GM23248 (cell line): ENCODE data around the gene ZNF836. TPM values are rescaled to one million over a fixed set of nuclear protein-coding genes. Genes with fewer than 3 reads are reported as not detected.
A peak's percentile ranks its signal among the peaks of the same experiment; 100 is the strongest.
"Not testable (repeated sequence)": the region's sequence is repeated elsewhere in the genome, so short reads cannot be mapped to it uniquely, and the experiment has no call there.

ENCODE experiments used
- DNase-seq: peaks from one replicate; pipeline ENCODE4 v3.0.0-alpha.2; 2015
- H2AFZ ChIP-seq: fragments of 200-600 bp; sonication (generic); 2 replicates; pipeline ENCODE4 v1.6.1; 2016; ENCODE audit warnings: antibody characterized with exemption
- H3F3A ChIP-seq: fragments of 200-600 bp; sonication (generic); 2 replicates; pipeline ENCODE4 v1.6.1; 2016; ENCODE audit warnings: mild to moderate bottlenecking, antibody characterized with exemption, mixed run types; ENCODE audit not compliant: insufficient read depth
- H3K27ac ChIP-seq: fragments of 200-600 bp; sonication (generic); 2 replicates; pipeline ENCODE4 v1.5.1; 2016; ENCODE audit warnings: mild to moderate bottlenecking
- H3K27me3 ChIP-seq: fragments of 200-600 bp; sonication (generic); replicated peaks from 2 replicates; pipeline ENCODE4 v1.6.1; 2016; ENCODE audit warnings: mild to moderate bottlenecking; ENCODE audit not compliant: insufficient read depth
- H3K36me3 ChIP-seq: fragments of 200-600 bp; sonication (generic); 2 replicates; pipeline ENCODE4 v1.6.1; 2016; ENCODE audit warnings: low read depth, mild to moderate bottlenecking
- H3K4me1 ChIP-seq: fragments of 200-600 bp; sonication (generic); 2 replicates; pipeline ENCODE4 v1.6.1; 2016; ENCODE audit warnings: mild to moderate bottlenecking; ENCODE audit not compliant: insufficient read depth
- H3K4me2 ChIP-seq: fragments of 200-600 bp; sonication (generic); one replicate; pipeline ENCODE4 v1.6.1; 2016; ENCODE audit warnings: mild to moderate bottlenecking; ENCODE audit not compliant: unreplicated experiment
- H3K4me3 ChIP-seq: fragments of 200-600 bp; sonication (generic); 2 replicates; pipeline ENCODE4 v1.5.1; 2016; ENCODE audit warnings: mild to moderate bottlenecking
- H3K79me2 ChIP-seq: fragments of 200-600 bp; sonication (generic); 2 replicates; pipeline ENCODE4 v1.6.1; 2016; ENCODE audit warnings: mild to moderate bottlenecking; ENCODE audit not compliant: insufficient read depth
- H3K9ac ChIP-seq: fragments of 200-600 bp; sonication (generic); 2 replicates; pipeline ENCODE4 v1.6.1; 2016; ENCODE audit warnings: mild to moderate bottlenecking
- H3K9me2 ChIP-seq: fragments of 200-600 bp; sonication (generic); 2 replicates; pipeline ENCODE4 v1.6.1; 2016; ENCODE audit warnings: mixed run types, mild to moderate bottlenecking, moderate library complexity; ENCODE audit not compliant: insufficient read depth
- H3K9me3 ChIP-seq: fragments of 200-600 bp; sonication (generic); one replicate; pipeline ENCODE4 v1.6.1; 2017; ENCODE audit warnings: low read depth
- H4K20me1 ChIP-seq: fragments of 200-600 bp; sonication (generic); 2 replicates; pipeline ENCODE4 v1.6.0; 2016; ENCODE audit not compliant: insufficient read depth
- EZH2 ChIP-seq: fragments of 200-600 bp; sonication (generic); IDR thresholded peaks from 2 replicates; pipeline ENCODE4 v1.6.1; 2018; ENCODE audit warnings: antibody characterized with exemption, mild to moderate bottlenecking; ENCODE audit not compliant: insufficient read depth, poor library complexity, severe bottlenecking
- EZH2phosphoT487 ChIP-seq: fragments of 200-600 bp; sonication (generic); IDR thresholded peaks from 2 replicates; pipeline ENCODE4 v1.6.1; 2018; ENCODE audit warnings: antibody characterized with exemption, moderate library complexity, mild to moderate bottlenecking, low read depth; ENCODE audit not compliant: insufficient read depth
- WGBS, 2 experiments: methylation state at CpG; one replicate each; pipeline ENCODE4 v1.1.6; 2015 to 2017; ENCODE audit warnings: low lambda C conversion rate in 2 of 2, low coverage in 1 of 2; ENCODE audit errors: missing lambda C conversion rate in 2 of 2; 5-methylcytosine and 5-hydroxymethylcytosine counted together
- in situ Hi-C: fragments of 300-500 bp; cut with MboI; formaldehyde crosslinking; loops from 2 replicates; pipeline ENCODE4 v1.15.0; 2020
- polyA plus RNA-seq: library from polyadenylated mRNA; unstranded; fragments of >200 nt; fragmentation: Nextera tagmentation; extraction: Ambion mirVana; gene quantifications from 2 replicates; pipeline ENCODE4 v1.2.1, GENCODE V29; 2016
- total RNA-seq: library from RNA; depleted of rRNA; stranded (reverse); fragments of >200 nt; shearing (Covaris generic); gene quantifications from 2 replicates; pipeline ENCODE4 v1.2.3, GENCODE V29; 2014

ZNF836 gene
- total and polyA plus RNA-seq, 2 experiments from 2014 or later: 3.3 to 11.7 TPM

DNA sequence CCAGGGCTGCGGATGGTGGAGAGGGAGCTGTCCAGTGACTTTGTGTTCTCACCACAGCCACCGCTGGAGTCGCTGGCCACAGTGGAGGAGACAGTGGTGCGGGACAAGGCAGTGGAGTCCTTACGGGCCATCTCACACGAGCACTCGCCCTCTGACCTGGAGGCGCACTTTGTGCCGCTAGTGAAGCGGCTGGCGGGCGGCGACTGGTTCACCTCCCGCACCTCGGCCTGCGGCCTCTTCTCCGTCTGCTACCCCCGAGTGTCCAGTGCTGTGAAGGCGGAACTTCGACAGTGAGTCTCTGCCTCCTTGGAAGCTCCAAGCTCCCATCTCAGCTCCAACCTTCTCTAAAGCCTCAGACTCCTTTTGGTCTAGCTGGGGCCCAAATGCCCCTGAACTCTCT, 39.8 kb upstream of the ZNF836 start:
- H3K27me3 ChIP-seq: no peaks in the 10 kb centered on the region
- no peak overlapping the region for H2AFZ ChIP-seq
- H3K9ac ChIP-seq: no peak overlapping the region
- WGBS, 2 experiments: 93 to 97% methylated on average over 20 of the region's 20 CpGs
- H3K4me3 ChIP-seq: no peak overlapping the region
- no peaks in the 10 kb centered on the region for H3F3A ChIP-seq
- peaks cover 72% of the 10 kb centered on the region for H3K79me2 ChIP-seq
- TF ChIP-seq EZH2 (no peak), EZH2phosphoT487 (no peak)
- H3K36me3 ChIP-seq: peaks cover 79% of the 10 kb centered on the region
- no peaks in the 10 kb centered on the region for H3K9me2 ChIP-seq
- no peaks in the 10 kb centered on the region for H3K4me1 ChIP-seq
- DNase-seq: no peak
- H3K27ac ChIP-seq: no peak overlapping the region
- in situ Hi-C loops: no loop called here
- H3K4me2 ChIP-seq: no peak overlapping the region
- H3K9me3 ChIP-seq: no peaks in the 10 kb centered on the region
- no peaks in the 10 kb centered on the region for H4K20me1 ChIP-seq

DNA sequence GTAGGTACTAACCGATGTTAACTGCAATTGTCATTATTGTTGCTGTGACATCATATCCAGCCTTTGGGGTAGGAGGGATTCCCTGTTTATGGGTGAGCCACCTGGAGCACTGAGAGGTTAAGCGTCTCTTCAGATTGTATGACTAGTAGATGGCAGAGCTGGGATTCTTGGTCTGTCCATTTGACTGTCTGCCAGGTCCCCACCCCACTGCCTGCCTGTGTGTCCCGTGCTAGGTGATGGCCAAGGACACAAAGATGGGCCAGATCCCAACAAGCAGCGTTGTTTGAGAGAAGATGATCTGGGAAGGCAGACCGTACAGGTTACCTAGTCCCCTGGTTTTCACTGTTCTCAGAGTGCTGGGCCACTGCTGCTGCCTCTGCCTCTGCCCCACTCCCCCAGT, 35.1 kb upstream of the ZNF836 start:
- Histone ChIP-seq H3K79me2 (peaks cover 100% of the 10 kb centered on the region), H3K27me3 (no peaks in the 10 kb centered on the region), H3K36me3 (peaks cover 62% of the 10 kb centered on the region; the same call in 1 of the 2 replicates), H3K9me3 (no peaks in the 10 kb centered on the region), H2AFZ (no peak overlapping the region), H3K9ac (no peak overlapping the region), H3F3A (peaks cover 11% of the 10 kb centered on the region), H3K27ac (no peak overlapping the region), H3K4me1 (no peaks in the 10 kb centered on the region), H4K20me1 (peaks cover 8% of the 10 kb centered on the region), H3K9me2 (no peaks in the 10 kb centered on the region), H3K4me2 (no peak overlapping the region), H3K4me3 (no peak overlapping the region)
- WGBS, 2 experiments: 72 to 73% methylated on average over 5 of the region's 5 CpGs
- no peak for TF ChIP-seq EZH2phosphoT487
- TF ChIP-seq EZH2: no peak
- in situ Hi-C loops: no loop called here
- DNase-seq: no peak

DNA sequence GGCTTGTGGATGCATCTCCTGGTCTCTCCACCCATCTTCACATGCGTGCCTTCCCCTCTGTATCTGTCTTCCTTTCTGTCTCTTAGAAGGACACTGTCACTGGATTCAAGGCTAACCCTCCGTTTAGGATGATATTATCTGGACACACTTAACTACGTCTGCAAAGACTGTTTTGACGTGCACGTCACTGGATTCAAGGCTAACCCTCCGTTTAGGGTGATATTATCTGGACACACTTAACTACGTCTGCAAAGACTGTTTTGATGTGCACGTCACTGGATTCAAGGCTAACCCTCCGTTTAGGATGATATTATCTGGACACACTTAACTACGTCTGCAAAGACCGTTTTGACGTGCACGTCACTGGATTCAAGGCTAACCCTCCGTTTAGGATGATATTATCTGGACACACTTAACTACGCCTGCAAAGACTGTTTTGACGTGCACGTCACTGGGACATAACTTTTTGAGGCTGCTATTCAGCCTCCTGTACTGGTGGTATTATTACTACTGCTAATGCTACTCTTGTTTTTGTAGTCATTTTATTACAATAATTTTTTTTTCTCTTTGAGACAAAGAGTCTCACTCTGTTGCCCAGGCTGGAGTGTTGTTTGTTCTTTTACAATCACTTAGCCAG, 29.5 kb upstream of the ZNF836 start:
- Histone ChIP-seq H3K36me3 (peaks cover 25% of the 10 kb centered on the region), H3K27ac (peak overlapping the region; percentile 74), H4K20me1 (peaks cover 10% of the 10 kb centered on the region), H3K79me2 (peaks cover 98% of the 10 kb centered on the region), H3K9ac (peak overlapping the region; percentile 49), H3K4me1 (peaks cover 16% of the 10 kb centered on the region), H3F3A (peaks cover 47% of the 10 kb centered on the region), H3K4me2 (peak overlapping the region; percentile 67)
- H3K27me3 ChIP-seq, H2AFZ ChIP-seq, H3K9me2 ChIP-seq, DNase-seq, in situ Hi-C loops, H3K9me3 ChIP-seq, H3K4me3 ChIP-seq: not testable (repeated sequence)
- 72 to 75% methylated on average over 17 of the region's 17 CpGs for WGBS, 2 experiments

DNA sequence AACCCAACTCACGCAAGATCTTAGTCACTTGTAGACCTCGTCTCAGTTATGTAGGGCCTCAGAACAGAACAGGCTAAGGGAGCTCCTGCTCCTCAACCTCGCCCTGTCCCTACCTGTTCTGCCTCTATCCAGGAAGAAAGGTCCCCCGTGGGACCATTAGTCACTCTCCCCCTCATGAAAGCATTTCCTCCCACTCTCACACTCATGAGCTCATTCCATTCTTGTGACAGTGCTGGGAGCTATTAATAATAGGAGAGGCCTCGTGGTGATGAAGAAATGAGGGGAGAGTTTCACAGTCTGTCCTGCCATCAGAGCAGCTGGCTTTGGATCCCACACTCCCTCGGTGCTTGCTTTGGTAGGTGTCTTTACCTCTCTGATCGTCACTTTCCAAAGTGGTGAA, 28.6 kb upstream of the ZNF836 start:
- peak overlapping the region; percentile 74 for H3K27ac ChIP-seq
- TF ChIP-seq EZH2 (no peak), EZH2phosphoT487 (no peak)
- no peaks in the 10 kb centered on the region for H3K27me3 ChIP-seq
- H3K9me2 ChIP-seq: no peaks in the 10 kb centered on the region
- 37% methylated on average over 7 of the region's 7 CpGs for WGBS, 2 experiments
- peaks cover 98% of the 10 kb centered on the region for H3K79me2 ChIP-seq
- H3K36me3 ChIP-seq: peaks cover 18% of the 10 kb centered on the region
- H3K4me1 ChIP-seq: peaks cover 16% of the 10 kb centered on the region
- peaks cover 47% of the 10 kb centered on the region for H3F3A ChIP-seq
- peak overlapping the region; percentile 49 for H3K9ac ChIP-seq
- no peak overlapping the region for H3K4me3 ChIP-seq
- H3K4me2 ChIP-seq: peak overlapping the region; percentile 67
- H3K9me3 ChIP-seq: no peaks in the 10 kb centered on the region
- in situ Hi-C loops: no loop called here
- peaks cover 10% of the 10 kb centered on the region for H4K20me1 ChIP-seq
- H2AFZ ChIP-seq: no peak overlapping the region
- peak; percentile 93 for DNase-seq

DNA sequence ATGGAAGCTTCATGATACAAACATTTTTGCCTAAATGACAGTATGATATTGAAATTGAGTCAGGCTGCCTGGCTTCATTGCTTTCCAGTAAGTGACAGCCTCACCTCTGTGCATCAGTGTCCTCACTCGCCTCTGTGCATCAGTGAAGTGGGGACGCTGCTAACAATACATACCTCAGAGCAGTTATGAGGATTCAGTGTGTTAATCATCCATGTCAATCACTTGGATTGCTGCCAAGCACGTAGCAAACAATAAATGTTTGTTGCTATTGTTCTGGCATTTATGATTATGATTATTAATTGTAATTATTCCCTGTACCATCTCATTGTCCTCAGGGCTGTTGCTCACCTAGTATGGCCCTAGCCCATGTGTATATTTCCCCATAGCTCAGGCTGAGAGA, 27.3 kb upstream of the ZNF836 start:
- peaks cover 16% of the 10 kb centered on the region for H3K4me1 ChIP-seq

More for the DNA sequence above, 27.3 kb upstream of the ZNF836 start:
- Histone ChIP-seq H3K79me2 (peaks cover 98% of the 10 kb centered on the region), H3K9me3 (no peaks in the 10 kb centered on the region), H3K27me3 (no peaks in the 10 kb centered on the region), H3F3A (peaks cover 47% of the 10 kb centered on the region), H3K36me3 (peaks cover 16% of the 10 kb centered on the region), H2AFZ (no peak overlapping the region), H4K20me1 (peaks cover 10% of the 10 kb centered on the region), H3K27ac (no peak overlapping the region), H3K9ac (no peak overlapping the region), H3K9me2 (no peaks in the 10 kb centered on the region), H3K4me2 (no peak overlapping the region), H3K4me3 (no peak overlapping the region)
- WGBS, 2 experiments: 37 to 47% methylated on average over 3 of the region's 3 CpGs
- in situ Hi-C loops: no loop called here
- no peak for TF ChIP-seq EZH2
- no peak for TF ChIP-seq EZH2phosphoT487
- DNase-seq: peak; percentile 22
